Stimulated activated naive B cell treated with anti-CD40 and anti-IgM and Interleukin-4, amounts not matched to agents 10 μg/mL and 1 μg/mL and 100 μg/mL, for 72 hours (primary cell): Measurements from ENCODE around the gene CCDC148.
"Not testable (repeated sequence)": the region's sequence is repeated elsewhere in the genome, so short reads cannot be mapped to it uniquely, and the experiment has no call there.

Experiments
- ATAC-seq, 2 donors: fragments of 150-1000 bp; cut with Tn5 transposase; replicated peaks; 2 replicates each; pipeline ENCODE4 v1.10.0; 2021; ENCODE audit warnings: moderate library complexity in 1 of 2
- DNase-seq: peaks from one replicate; pipeline ENCODE4 v3.0.0; 2021
- H3K27ac Mint-ChIP-seq: one replicate; pipeline ENCODE4 v1.8.0; 2022; ENCODE audit warnings: mild to moderate bottlenecking, mixed read lengths
- H3K27me3 Mint-ChIP-seq, 2 donors: one replicate each; pipeline ENCODE4 v1.8.0; 2022; ENCODE audit warnings: mixed read lengths in 2 of 2
- H3K36me3 Mint-ChIP-seq, 2 donors: one replicate each; pipeline ENCODE4 v1.8.0; 2022; ENCODE audit warnings: mixed read lengths in 2 of 2, mild to moderate bottlenecking in 1 of 2
- H3K4me1 Mint-ChIP-seq, 2 donors: one replicate each; pipeline ENCODE4 v1.8.0; 2022; ENCODE audit warnings: mixed read lengths in 2 of 2, mild to moderate bottlenecking in 1 of 2
- H3K4me3 Mint-ChIP-seq, 2 donors: one replicate each; pipeline ENCODE4 v1.8.0; 2022; ENCODE audit warnings: mild to moderate bottlenecking in 2 of 2, mixed read lengths in 2 of 2, moderate library complexity in 1 of 2
- H3K9me3 Mint-ChIP-seq, 2 donors: one replicate each; pipeline ENCODE4 v1.8.0; 2022; ENCODE audit warnings: mixed read lengths in 2 of 2, mild to moderate bottlenecking in 1 of 2

Gene CCDC148

GRCh38 chr2:158337018-158337417 lies 119.5 kb downstream of the CCDC148 start:
- no peak overlapping the region for H3K27ac Mint-ChIP-seq
- peaks cover 0 to 3% of the 10 kb centered on the region in 2 donors for H3K9me3 Mint-ChIP-seq
- DNase-seq (no peak), ATAC-seq (no peak)
- peaks cover 0 to 3% of the 10 kb centered on the region in 2 donors for H3K36me3 Mint-ChIP-seq
- no peak overlapping the region for H3K4me3 Mint-ChIP-seq
- peaks cover 0 to 13% of the 10 kb centered on the region in 2 donors for H3K27me3 Mint-ChIP-seq
- peaks cover 0 to 4% of the 10 kb centered on the region in 2 donors for H3K4me1 Mint-ChIP-seq

DNA sequence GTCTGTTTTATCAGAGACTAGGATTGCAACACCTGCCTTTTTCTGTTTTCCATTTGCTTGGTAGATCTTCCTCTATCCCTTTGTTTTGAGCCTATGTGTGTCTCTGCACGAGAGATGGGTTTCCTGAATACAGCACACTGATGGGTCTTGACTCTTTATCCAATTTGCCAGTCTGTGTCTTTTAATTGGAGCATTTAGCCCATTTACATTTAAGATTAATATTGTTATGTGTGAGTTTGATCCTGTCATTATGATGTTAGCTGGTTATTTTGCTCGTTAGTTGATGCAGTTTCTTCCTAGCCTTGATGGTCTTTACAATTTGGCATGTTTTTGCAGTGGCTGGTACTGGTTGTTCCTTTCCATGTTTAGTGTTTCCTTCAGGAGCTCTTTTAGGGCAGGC lies 124.8 kb downstream of the CCDC148 start:
- not testable (repeated sequence) for H3K36me3 Mint-ChIP-seq, H3K4me3 Mint-ChIP-seq, DNase-seq, H3K27ac Mint-ChIP-seq, ATAC-seq, H3K4me1 Mint-ChIP-seq
- Mint-ChIP-seq H3K9me3 (peaks cover 5 to 14% of the 10 kb centered on the region in 2 donors), H3K27me3 (peaks cover 0 to 13% of the 10 kb centered on the region in 2 donors)

DNA sequence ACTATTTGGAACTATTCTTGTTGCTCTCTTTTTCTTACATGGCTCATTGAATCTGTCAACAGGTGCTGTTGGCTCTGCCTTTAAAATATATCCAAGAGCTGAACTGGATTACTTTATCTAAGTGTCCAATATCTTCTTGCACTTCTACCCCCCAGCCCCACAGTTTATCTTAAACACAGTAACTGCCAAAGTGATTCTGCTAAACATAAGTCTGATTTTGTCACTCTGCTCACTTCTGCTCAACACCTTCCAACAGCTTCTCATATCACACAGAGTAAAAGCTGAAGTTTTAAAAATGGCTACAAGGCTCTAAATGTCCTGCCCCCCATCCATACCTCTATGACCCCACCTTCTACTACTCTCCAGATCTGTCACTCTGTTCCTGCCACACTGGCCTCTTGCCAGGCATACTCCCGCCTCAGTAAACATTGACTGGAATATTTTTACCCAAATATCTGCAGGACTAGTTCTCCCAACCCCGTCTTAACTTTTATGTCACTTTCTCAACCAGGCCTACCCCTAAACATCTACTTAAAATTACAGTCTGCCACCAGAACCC lies 130.7 kb downstream of the CCDC148 start:
- H3K36me3 Mint-ChIP-seq = no peaks in the 10 kb centered on the region
- no peaks in the 10 kb centered on the region for H3K27me3 Mint-ChIP-seq
- no peak overlapping the region for H3K27ac Mint-ChIP-seq
- no peak overlapping the region for H3K4me3 Mint-ChIP-seq
- H3K9me3 Mint-ChIP-seq = peaks cover 0 to 1% of the 10 kb centered on the region in 2 donors
- no peaks in the 10 kb centered on the region for H3K4me1 Mint-ChIP-seq
- DNase-seq (no peak), ATAC-seq (no peak)

DNA sequence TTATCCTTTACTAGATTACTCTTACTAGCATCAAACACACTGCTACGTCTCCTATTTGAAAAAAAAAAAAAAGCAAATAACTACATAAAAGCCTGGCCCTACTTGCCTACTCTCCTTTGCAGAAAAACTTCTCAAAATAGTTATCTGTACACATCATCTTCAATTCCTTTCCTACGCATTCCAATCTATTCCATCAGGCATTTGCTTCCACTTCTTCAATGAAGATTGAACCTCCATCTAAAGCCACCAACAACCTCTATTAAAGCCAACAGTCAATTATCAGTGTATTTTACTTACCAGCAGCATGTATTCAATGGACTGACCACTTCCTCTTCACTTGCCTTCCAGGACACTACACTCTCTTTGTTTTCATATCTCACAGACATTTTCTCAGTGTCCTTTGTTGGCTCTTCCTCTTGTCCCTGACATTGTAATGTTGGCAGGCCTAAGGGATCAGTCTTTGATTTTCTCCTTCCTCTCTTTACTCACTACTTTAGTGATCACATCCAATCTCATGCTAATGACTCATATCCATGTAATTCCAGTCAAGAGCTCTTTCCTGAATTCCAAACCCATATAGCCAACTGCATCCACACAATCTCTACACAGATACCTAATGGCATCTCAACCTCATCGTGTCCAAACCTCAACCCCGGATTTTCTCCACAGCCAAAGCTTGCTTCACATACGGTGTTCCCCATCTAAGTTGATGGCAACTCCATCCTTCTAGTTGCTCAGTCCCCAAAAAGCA lies 131.3 kb downstream of the CCDC148 start:
- Mint-ChIP-seq H3K4me3 (no peak overlapping the region), H3K36me3 (no peaks in the 10 kb centered on the region), H3K9me3 (no peaks in the 10 kb centered on the region), H3K4me1 (no peaks in the 10 kb centered on the region), H3K27me3 (no peaks in the 10 kb centered on the region), H3K27ac (no peak overlapping the region)
- ATAC-seq (no peak), DNase-seq (no peak)

DNA sequence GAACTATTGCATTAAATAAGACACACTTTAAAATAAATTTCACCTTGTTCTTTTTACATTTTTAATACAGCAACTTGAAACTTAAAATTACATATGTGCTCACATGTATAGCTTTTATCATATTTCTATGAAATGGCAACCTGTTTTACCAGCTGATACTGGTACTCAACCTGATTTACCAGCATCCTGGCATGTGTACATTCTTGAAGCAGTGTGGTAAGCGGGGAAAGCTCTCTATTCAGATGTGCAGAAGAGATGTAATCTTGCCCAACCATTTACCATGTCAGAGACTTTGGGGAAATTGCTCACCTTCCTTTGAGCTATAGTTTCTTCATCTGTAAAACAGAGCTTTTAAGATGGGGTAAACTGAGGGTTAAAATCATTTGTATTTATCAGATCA lies 133.2 kb downstream of the CCDC148 start:
- ATAC-seq = no peak
- Mint-ChIP-seq H3K27me3 (no peaks in the 10 kb centered on the region), H3K4me1 (no peaks in the 10 kb centered on the region)

DNA sequence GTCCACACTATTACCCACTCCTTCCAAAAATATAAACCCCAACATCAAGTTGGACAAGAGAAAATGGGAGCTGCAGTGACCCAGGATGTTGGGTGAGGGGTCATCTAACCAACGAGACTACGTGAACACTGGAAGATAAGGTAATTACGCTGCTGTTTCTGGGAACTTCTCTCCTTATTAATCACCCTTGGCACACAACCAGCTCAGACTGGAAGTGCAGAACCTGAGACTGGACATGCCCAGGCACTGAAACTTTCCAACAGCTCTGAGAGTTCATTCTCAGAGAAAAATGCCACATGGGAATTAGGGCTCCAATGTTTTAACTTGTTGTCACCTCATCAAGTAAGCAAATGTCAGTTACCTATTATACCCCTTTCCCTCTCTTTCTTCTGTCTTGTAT lies 135.3 kb downstream of the CCDC148 start:
- ATAC-seq = no peak

More for the DNA sequence above, 133.2 kb downstream of the CCDC148 start:
- DNase-seq = no peak
- Mint-ChIP-seq H3K9me3 (no peaks in the 10 kb centered on the region), H3K36me3 (no peaks in the 10 kb centered on the region), H3K4me3 (no peak overlapping the region), H3K27ac (no peak overlapping the region)

DNA sequence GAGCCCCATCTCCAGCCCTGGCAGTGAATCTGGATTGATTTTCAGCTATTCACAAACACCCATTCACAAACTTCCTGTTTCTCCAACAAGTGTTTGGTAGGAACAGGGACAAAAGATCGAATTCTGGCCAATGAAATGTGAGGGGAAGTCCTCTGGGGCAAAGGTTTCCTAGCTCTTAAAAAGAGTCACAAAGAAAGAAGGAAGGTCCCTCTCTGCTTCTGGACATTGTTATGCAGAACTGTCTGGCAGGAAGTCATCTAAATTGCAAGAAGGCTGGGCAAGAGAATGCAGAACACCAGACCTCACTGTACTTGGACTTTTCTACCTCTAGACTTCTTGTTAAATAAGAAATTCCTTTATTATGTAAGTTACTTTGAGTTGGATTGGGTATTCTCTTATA lies 137.3 kb downstream of the CCDC148 start:
- H3K4me3 Mint-ChIP-seq = no peak overlapping the region
- no peak overlapping the region for H3K27ac Mint-ChIP-seq
- DNase-seq (no peak), ATAC-seq (no peak)
- H3K36me3 Mint-ChIP-seq = no peaks in the 10 kb centered on the region
- peaks cover 5 to 8% of the 10 kb centered on the region in 2 donors for H3K4me1 Mint-ChIP-seq
- H3K9me3 Mint-ChIP-seq = no peaks in the 10 kb centered on the region
- no peaks in the 10 kb centered on the region for H3K27me3 Mint-ChIP-seq

More for the DNA sequence above, 135.3 kb downstream of the CCDC148 start:
- Mint-ChIP-seq H3K27me3 (no peaks in the 10 kb centered on the region), H3K27ac (no peak overlapping the region), H3K9me3 (no peaks in the 10 kb centered on the region), H3K4me3 (no peak overlapping the region), H3K4me1 (no peaks in the 10 kb centered on the region), H3K36me3 (no peaks in the 10 kb centered on the region)
- no peak for DNase-seq

DNA sequence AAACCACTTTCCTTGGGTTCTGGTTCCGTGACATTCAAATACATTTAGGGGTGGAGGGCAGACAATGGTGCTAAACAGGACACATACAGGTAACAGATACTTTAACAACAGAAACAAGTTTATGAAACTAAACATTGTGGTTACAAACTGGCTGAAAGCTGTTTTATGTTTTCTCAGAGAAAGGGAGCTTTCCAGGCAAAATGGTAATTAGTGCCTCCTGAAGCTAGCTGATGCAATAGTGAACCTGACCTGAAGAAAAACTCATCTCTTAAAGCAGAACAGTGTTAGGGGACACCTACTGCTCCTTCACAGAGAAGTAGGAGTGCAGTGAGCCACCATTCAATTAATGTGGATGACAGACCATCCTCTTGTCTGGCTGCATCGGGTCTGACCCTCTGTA lies 138.9 kb downstream of the CCDC148 start:
- ATAC-seq = no peak
- H3K27me3 Mint-ChIP-seq = no peaks in the 10 kb centered on the region

DNA sequence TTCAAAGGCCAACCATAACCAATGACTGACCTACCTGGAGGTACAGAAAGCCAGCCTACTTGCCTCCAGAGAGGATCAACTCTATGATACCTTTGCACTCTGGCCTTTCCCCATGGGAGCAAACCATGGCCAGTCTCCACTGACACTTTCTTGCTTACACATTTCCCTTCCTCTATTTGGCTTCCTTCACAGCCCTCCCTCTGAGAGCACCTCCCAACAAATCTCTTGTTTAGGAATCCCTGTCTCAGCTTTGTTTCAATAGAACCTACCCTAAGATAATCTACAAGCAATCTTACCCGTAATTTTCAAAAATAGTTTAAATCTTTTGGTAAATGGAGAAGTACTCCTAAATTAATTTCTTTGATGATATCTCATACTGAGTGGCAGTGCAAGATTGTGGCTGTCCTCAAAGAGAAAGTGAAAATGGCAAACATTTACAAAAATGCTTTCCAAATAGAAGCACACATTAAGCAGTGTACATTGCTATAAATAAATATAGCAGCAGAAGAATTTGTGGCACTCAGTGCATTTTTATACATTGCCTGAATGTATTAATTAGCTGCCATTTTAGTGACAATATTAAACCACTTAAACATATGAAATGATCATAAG lies 140.6 kb downstream of the CCDC148 start:
- no peaks in the 10 kb centered on the region for H3K27me3 Mint-ChIP-seq

More for the DNA sequence above, 138.9 kb downstream of the CCDC148 start:
- Mint-ChIP-seq H3K27ac (no peak overlapping the region), H3K36me3 (no peaks in the 10 kb centered on the region), H3K4me3 (no peak overlapping the region), H3K9me3 (no peaks in the 10 kb centered on the region), H3K4me1 (peaks cover 8% of the 10 kb centered on the region in 2 donors)
- DNase-seq = no peak

DNA sequence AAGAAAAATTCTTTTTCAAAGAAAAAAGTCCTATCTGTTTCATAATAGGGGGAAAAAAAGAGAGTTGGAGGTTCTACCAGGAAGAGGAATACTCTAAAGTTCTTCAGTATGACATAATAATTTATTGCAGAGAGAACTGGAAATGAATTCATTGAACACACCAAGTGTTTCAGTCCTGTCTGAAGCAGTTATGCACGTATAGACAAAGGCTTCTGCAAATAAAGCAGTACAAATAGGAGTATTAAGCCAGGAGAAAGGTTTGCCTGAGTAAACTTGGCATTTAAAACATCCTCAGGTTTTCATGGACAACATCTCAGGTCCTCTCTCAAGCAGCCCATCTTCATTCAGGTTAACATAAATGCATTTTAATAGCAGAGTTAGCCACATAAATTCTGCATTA lies 141.6 kb downstream of the CCDC148 start:
- H3K27me3 Mint-ChIP-seq = no peaks in the 10 kb centered on the region
- no peak overlapping the region for H3K27ac Mint-ChIP-seq
- DNase-seq (no peak), ATAC-seq (no peak)
- no peaks in the 10 kb centered on the region for H3K9me3 Mint-ChIP-seq
- no peak overlapping the region for H3K4me3 Mint-ChIP-seq
- peaks cover 0 to 2% of the 10 kb centered on the region in 2 donors for H3K36me3 Mint-ChIP-seq
- H3K4me1 Mint-ChIP-seq = peaks cover 8% of the 10 kb centered on the region in 2 donors

More for the DNA sequence above, 140.6 kb downstream of the CCDC148 start:
- DNase-seq = no peak
- Mint-ChIP-seq H3K9me3 (no peaks in the 10 kb centered on the region), H3K4me1 (peaks cover 8% of the 10 kb centered on the region in 2 donors), H3K36me3 (peaks cover 0 to under 1% of the 10 kb centered on the region in 2 donors), H3K27ac (no peak overlapping the region), H3K4me3 (no peak overlapping the region)
- ATAC-seq = no peak

DNA sequence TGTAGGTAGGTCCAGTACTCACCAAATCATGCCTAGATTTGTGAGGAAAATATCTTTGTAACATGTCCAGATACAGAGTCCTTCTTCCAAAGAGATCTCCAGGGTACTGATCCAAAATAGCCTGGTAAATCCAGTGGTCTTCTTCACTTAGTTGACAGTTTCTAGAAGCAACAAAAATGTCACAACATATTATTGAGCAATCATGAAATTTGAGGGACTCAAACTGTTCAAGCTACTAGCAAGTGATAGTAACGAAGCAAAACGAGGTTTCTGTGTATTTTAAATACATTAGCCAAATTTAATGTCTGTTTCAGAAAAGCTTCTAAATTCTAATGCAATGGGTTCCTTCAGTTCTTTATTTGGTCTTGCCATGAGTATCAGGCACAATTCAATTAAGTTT lies 142.8 kb downstream of the CCDC148 start:
- peaks cover 8% of the 10 kb centered on the region in 2 donors for H3K4me1 Mint-ChIP-seq
- DNase-seq = no peak

DNA sequence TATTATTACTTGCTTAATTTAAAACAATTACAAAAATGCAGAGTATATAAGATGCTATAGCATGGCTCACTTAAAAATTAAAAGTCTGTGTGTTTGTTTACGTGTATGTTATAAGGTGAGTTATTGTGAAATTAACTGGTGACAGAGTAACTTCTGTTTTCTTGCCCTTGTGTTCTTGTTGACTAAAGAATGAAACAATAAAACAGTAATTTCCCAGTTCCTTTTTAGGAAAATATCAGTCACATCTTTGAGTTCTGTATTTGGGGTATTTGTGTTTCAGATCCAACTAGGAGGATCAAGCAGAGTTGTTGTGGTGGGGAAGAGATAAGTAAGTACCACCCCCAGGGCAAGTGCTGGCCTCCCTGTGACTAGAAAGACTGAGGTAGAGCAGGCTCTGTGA lies 143.6 kb downstream of the CCDC148 start:
- H3K9me3 Mint-ChIP-seq = no peaks in the 10 kb centered on the region
- H3K27ac Mint-ChIP-seq = no peak overlapping the region
- H3K27me3 Mint-ChIP-seq = no peaks in the 10 kb centered on the region
- peak in 1 of 2 donors; percentile 33 for ATAC-seq
- peaks cover 8% of the 10 kb centered on the region in 2 donors for H3K4me1 Mint-ChIP-seq
- no peak for DNase-seq
- H3K36me3 Mint-ChIP-seq = peaks cover 0 to 2% of the 10 kb centered on the region in 2 donors
- no peak overlapping the region for H3K4me3 Mint-ChIP-seq

More for the DNA sequence above, 142.8 kb downstream of the CCDC148 start:
- H3K9me3 Mint-ChIP-seq = no peaks in the 10 kb centered on the region
- no peak for ATAC-seq
- no peak overlapping the region for H3K4me3 Mint-ChIP-seq
- H3K36me3 Mint-ChIP-seq = peaks cover 0 to 2% of the 10 kb centered on the region in 2 donors
- no peak overlapping the region for H3K27ac Mint-ChIP-seq
- H3K27me3 Mint-ChIP-seq = no peaks in the 10 kb centered on the region

DNA sequence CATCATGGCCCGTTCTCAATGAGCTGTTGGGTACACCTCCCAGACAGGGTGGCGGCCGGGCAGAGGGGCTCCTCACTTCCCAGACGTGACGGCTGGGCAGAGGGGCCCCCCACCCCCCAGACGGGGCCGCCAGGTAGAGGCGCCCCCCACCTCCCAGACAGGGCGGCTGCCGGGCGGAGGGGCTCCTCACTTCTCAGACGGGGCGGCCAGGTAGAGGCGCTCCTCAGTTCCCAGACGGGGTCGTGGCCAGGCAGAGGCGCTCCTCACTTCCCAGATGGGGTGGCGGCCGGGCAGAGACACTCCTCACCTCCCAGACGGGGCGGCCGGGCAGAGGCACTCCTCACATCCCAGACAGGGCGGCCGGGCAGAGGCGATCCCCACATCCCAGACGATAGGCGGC lies 146.1 kb downstream of the CCDC148 start:
- not testable (repeated sequence) for H3K36me3 Mint-ChIP-seq, H3K27me3 Mint-ChIP-seq, H3K4me3 Mint-ChIP-seq, DNase-seq, ATAC-seq, H3K4me1 Mint-ChIP-seq, H3K27ac Mint-ChIP-seq, H3K9me3 Mint-ChIP-seq

GRCh38 chr2:158305501-158305900 lies 151.1 kb downstream of the CCDC148 start:
- Mint-ChIP-seq H3K27ac (no peak overlapping the region), H3K4me1 (no peaks in the 10 kb centered on the region), H3K4me3 (no peak overlapping the region), H3K27me3 (no peaks in the 10 kb centered on the region), H3K9me3 (peaks cover 3 to 4% of the 10 kb centered on the region in 2 donors), H3K36me3 (no peaks in the 10 kb centered on the region)
- ATAC-seq = no peak
- DNase-seq = no peak

DNA sequence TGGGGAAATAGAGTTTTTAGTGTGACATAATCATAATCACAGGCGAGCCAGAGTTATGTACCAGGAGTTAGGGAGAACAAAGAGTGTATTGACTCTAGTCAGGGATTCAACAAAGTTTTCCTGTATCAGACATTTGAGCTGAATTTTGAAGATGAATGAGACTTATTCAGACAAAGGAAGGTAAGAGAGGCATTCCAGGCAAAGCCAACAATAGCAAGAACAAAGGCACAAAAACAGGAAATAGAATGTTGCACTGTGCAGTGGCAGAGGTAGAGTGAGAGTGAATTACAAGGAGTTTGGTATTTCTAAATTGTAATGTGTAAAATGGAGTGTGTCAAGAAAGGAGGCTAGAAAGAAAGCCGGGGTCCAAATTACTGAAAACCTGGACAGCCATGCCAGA lies 156.2 kb downstream of the CCDC148 start:
- no peak for DNase-seq
- no peaks in the 10 kb centered on the region for H3K36me3 Mint-ChIP-seq
- H3K27ac Mint-ChIP-seq = no peak overlapping the region
- no peak for ATAC-seq
- H3K4me1 Mint-ChIP-seq = no peaks in the 10 kb centered on the region
- H3K27me3 Mint-ChIP-seq = no peaks in the 10 kb centered on the region
- H3K4me3 Mint-ChIP-seq = no peak overlapping the region
- no peaks in the 10 kb centered on the region for H3K9me3 Mint-ChIP-seq
